ENCODE measurements around the gene CMSS1.

GRCh38 chr3:99921986-99922385 is 104.3 kb downstream of the CMSS1 start:
- no peak for TF ChIP-seq CTCF (IDR thresholded peaks at IDR 0.05)
- TF ChIP-seq POLR2A (IDR thresholded peaks at IDR 0.05): no peak

All from heart left ventricle (tissue), 13 donors.